ENCODE results near the gene CDC42BPB.
"Not testable (repeated sequence)": the region's sequence is repeated elsewhere in the genome, so short reads cannot be mapped to it uniquely, and the experiment has no call there.

Gene CDC42BPB

GRCh38 chr14:103055695-103056094 is 1.7 kb downstream of the CDC42BPB start:
- TF ChIP-seq, protein P1, sequence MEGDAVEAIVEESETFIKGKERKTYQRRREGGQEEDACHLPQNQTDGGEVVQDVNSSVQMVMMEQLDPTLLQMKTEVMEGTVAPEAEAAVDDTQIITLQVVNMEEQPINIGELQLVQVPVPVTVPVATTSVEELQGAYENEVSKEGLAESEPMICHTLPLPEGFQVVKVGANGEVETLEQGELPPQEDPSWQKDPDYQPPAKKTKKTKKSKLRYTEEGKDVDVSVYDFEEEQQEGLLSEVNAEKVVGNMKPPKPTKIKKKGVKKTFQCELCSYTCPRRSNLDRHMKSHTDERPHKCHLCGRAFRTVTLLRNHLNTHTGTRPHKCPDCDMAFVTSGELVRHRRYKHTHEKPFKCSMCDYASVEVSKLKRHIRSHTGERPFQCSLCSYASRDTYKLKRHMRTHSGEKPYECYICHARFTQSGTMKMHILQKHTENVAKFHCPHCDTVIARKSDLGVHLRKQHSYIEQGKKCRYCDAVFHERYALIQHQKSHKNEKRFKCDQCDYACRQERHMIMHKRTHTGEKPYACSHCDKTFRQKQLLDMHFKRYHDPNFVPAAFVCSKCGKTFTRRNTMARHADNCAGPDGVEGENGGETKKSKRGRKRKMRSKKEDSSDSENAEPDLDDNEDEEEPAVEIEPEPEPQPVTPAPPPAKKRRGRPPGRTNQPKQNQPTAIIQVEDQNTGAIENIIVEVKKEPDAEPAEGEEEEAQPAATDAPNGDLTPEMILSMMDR (IDR thresholded peaks at IDR 0.05; ENCODE audit: low read depth, low read length, missing control alignments) = no peak
- no peak overlapping the region; the same call in 1 of the 2 replicates for H3K4me3 ChIP-seq (ENCODE audit: low read depth, low read length)
- no peak for DNase-seq (ENCODE audit: low read depth)

DNA sequence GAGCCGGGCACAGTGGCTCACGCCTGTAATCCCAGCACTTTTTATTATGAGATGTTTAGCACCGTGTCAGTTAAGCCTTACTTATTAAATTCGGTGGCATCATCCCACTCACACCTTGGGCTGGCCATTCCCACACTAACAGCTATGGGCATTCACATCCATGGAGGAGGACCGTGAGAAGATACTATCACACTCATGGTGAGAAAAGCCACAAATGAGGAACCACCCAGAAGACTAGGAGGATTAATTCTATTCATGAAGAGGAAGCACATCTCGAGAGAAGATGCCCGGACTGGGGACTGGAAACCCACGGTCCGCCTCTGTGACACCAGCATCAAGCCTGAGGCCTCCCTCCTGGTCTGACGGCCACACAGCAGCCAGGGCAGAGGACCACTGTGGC is 4.9 kb downstream of the CDC42BPB start:
- no peak overlapping the region for H3K4me3 ChIP-seq (ENCODE audit: low read depth, low read length)
- TF ChIP-seq, protein P1 (IDR thresholded peaks at IDR 0.05; ENCODE audit: low read depth, low read length, missing control alignments) = no peak
- DNase-seq (ENCODE audit: low read depth) = no peak

DNA sequence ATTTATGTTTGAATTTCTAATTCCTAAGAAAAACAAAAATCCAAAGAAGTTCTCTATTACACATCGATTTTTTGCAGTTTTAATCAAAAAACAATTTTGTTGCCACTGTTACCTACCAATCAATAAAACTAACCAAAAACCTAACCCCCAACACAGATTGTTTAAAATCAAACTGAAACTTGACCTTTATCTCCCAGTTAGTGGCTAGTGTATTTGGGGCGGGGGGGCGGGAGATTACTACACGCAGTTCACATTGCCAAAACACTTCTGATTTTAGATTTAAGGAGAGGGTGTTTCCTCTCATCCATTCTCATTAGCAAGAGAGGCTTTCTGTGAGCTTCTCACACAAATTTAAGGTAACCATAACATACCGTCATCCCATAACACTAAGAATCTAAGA is 6.4 kb downstream of the CDC42BPB start:
- no peak overlapping the region for H3K4me3 ChIP-seq (ENCODE audit: low read depth, low read length)
- DNase-seq (ENCODE audit: low read depth) = no peak
- TF ChIP-seq, protein P1 (IDR thresholded peaks at IDR 0.05; ENCODE audit: low read depth, low read length, missing control alignments) = no peak

GRCh38 chr14:103047453-103047852 is 9.9 kb downstream of the CDC42BPB start:
- DNase-seq (ENCODE audit: low read depth); H3K4me3 ChIP-seq (ENCODE audit: low read depth, low read length): not testable (repeated sequence)

DNA sequence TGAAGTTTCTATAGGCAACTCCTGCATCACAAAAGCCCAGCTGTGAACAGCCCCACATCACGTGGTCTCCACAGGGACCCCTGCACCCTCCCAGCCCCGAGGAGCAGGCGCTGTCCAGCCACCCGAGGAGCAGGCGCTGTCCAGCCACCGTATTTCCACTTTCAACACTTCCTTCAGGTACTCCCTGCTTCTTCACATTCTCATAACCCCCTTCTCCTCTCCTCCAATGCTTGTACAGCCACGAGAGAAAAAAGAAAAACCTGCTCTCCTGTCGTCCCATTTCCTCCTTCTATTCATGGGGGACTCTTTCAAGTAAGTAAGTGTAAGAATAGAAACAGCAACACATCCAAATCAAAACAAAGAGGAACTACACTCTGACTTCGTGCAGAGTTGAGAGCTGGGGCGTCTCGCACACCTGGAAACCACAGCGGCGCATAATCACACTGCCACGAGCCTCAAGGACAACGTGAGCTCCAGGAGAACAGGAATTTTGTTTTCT is 11.9 kb downstream of the CDC42BPB start:
- no peak for DNase-seq (ENCODE audit: low read depth)
- H3K4me3 ChIP-seq (ENCODE audit: low read depth, low read length) = peak overlapping the region; percentile 39
- TF ChIP-seq, protein P1 (IDR thresholded peaks at IDR 0.05; ENCODE audit: low read depth, low read length, missing control alignments) = no peak

- no peak overlapping the region; the same call in 1 of the 2 replicates for H3K4me3 ChIP-seq (ENCODE audit: low read depth, low read length)
- TF ChIP-seq, protein P1 (IDR thresholded peaks at IDR 0.05; ENCODE audit: low read depth, low read length, missing control alignments) = no peak
- DNase-seq (ENCODE audit: low read depth) = no peak
Observed at GRCh38 chr14:103043257-103044015, 13.9 kb downstream of the CDC42BPB start.

DNA sequence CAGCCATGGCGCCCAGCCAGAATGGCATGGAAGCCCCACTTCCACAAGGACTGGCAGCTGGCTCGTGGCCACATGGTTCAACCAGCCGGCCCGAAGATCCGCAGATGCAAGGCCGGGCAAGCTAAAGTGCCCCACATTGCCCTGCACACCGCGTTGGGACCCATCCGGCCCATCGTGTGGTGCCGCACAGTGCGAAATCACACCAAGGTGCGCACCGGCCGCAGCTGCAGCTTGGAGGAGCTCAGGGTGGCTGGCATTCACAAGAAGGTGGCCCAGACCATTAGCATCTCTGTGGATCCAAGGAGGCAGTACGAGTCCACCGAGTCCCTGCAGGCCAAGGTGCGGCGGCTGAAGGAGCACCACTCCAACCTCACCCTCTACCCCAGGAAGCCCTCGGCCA is 15.9 kb downstream of the CDC42BPB start:
- TF ChIP-seq, protein P1 (IDR thresholded peaks at IDR 0.05; ENCODE audit: low read depth, low read length, missing control alignments) = no peak
- H3K4me3 ChIP-seq (ENCODE audit: low read depth, low read length) = no peak overlapping the region
- no peak for DNase-seq (ENCODE audit: low read depth)
